AG09319 (cell line): ENCODE results near the gene MAPK1.
"Not testable (repeated sequence)": the region's sequence is repeated elsewhere in the genome, so short reads cannot be mapped to it uniquely, and the experiment has no call there.

Experiments used
- DNase-seq: peaks from one replicate; pipeline ENCODE4 v3.0.0-alpha.2; 2010; ENCODE audit warnings: low read depth; ENCODE audit errors: extremely low read depth
- CTCF ChIP-seq: IDR thresholded peaks from 2 replicates; pipeline ENCODE4 v1.5.1; 2011; ENCODE audit warnings: low read depth, mild to moderate bottlenecking, inconsistent platforms, low read length, moderate library complexity

Gene MAPK1

GRCh38 chr22:21889251-21889990, 22.0 kb upstream of the MAPK1 start:
- TF ChIP-seq CTCF: no peak

DNA sequence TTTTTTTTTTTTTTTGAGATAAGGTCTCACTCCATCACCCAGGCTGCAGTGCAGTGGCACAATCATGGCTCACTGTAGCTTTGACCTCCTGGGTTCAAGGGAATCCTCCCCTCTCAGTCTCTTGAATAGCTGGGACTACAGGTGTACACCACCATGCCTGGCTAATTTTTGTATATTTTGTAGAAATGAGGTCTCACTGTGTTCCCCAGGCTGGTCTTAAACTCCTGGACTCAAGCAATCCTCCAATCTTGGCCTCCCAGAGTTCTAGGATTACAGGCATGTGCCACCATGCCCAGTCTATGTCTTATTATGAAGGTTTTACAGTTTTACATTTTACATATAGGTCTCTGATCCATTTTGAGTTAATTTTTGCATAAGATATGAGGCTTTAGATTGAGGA, 20.4 kb upstream of the MAPK1 start:
- no peak for DNase-seq
- no peak for TF ChIP-seq CTCF

More at GRCh38 chr22:21889251-21889990, 22.0 kb upstream of the MAPK1 start:
- DNase-seq: no peak

- DNase-seq: not testable (repeated sequence)
These were observed 16.5 kb upstream of the MAPK1 start for GRCh38 chr22:21883930-21884329.

DNA sequence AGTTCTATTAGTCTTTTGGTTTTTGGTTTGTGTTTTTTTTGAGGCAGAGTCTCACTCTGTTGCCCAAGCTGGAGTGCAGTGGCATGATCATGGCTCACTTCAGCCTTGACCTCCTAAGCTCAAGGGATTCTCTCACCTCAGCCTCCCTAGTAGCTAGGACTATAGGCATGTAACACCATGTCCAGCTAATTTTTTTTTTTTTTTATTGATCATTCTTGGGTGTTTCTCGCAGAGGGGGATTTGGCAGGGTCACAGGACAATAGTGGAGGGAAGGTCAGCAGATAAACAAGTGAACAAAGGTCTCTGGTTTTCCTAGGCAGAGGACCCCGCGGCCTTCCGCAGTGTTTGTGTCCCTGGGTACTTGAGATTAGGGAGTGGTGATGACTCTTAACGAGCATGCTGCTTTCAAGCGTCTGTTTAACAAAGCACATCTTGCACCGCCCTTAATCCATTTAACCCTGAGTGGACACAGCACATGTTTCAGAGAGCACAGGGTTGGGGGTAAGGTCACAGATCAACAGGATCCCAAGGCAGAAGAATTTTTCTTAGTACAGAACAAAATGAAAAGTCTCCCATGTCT, 15.4 kb upstream of the MAPK1 start:
- DNase-seq: not testable (repeated sequence)

DNA sequence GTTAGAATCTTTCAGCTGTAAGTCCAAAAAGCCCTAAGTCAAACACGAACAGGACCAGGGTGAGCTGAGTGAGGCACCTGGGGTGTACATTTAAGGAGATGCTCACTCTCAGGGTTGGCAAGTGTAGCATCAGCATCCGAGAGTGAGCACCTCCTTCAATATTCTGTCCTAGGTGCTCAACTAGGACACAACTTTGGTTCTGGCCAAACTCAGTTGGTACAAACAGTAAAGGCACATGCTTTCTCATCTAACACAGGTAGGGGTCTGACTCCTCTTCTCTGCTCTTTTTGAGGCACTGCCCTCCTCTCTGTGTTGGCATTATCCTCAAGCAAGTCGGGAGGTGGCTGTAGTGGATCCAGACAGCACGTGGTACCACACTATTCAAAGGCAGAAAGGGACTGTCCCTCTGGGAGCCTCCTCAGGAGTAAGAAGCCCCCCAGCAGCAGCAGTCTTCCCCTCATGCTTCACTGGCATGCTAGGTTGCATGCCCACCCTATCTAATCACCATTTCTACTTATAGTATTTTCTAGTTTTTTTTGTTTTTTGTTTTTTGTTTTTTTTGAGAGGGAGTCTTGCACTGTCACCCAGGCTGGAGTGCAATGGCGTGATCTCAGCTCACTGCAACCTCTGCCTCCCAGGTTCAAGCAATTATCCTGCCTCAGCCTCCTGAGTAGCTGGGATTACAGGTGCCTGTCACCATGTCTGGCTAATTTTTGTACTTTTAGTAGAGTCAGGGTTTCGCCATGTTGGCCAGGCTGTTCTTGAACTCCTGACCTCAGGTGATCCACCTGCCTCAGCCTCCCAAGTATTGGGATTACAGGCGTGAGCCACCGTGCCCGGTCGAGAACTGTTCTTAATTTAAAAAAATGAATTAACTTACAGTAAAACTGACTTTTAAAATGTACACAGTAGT, 14.7 kb upstream of the MAPK1 start:
- no peak for TF ChIP-seq CTCF
- DNase-seq: no peak

GRCh38 chr22:21876486-21877176, 9.2 kb upstream of the MAPK1 start:
- DNase-seq: peak; percentile 48
- no peak for TF ChIP-seq CTCF

- DNase-seq: not testable (repeated sequence)
These were observed 7.5 kb upstream of the MAPK1 start for GRCh38 chr22:21874953-21875352.

DNA sequence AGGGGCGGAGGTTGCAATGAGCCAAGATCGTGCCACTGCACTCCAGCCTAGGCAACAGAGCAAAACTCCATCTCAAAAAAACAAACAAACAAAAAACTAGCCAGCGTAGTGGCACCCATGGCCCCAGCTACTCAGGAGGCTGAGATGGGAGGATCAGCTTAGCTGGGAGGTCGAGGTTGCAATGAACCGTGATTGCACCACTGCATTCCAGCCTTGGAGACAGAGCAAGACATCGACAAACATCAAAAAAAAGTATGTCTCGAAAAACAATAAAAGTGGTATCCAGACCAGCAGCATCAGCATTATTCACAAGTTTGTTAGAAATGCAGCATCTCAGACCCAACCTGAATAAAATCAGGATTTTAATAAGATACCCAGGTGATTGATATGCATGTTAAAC, 6.2 kb upstream of the MAPK1 start:
- TF ChIP-seq CTCF: no peak
- no peak for DNase-seq

DNA sequence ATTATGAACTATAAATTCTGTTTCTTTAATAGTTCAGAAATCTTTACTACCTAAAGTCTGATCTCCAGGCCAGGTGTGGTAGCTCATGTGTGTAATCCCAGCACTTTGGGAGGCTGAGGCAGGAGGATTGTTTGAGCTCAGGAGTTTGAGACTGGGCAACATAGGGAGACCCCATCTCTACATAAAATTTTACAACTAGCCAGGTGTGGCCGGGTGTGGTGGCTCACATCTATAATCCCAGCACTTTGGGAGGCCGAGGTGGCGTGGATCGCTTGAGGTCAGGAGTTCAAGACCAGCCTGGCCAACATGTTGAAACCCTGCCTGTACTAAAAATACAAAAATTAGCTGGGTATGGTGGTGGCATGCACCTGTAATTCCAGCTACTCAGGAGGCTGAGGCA, 5.3 kb upstream of the MAPK1 start:
- DNase-seq: not testable (repeated sequence)
